Gastrocnemius medialis (tissue), 4 donors: ENCODE results near the gene COQ8B. TPM values are rescaled to one million over a fixed set of nuclear protein-coding genes. Genes with fewer than 3 reads are reported as not detected.
A peak's percentile ranks its signal among the peaks of the same experiment; 100 is the strongest.

Experiments used
- ATAC-seq, 2 donors: fragments of 150-250 bp; one replicate each; pipeline ENCODE4 v1.9.1; 2016
- DNase-seq, 2 donors: peaks; one replicate each; pipeline ENCODE4 v3.0.0-alpha.2; 2019
- H3K27ac ChIP-seq, 4 donors: fragments of 200-600 bp; sonication (generic); 1 replicate in 1 of 4; 2 replicates in 3 of 4; pipeline ENCODE4 v1.5.1; 2016 to 2018; ENCODE audit warnings: mild to moderate bottlenecking in 2 of 4, moderate library complexity in 1 of 4
- H3K27me3 ChIP-seq, 3 donors: fragments of 200-600 bp; sonication (generic) in 2 of 3; 1 replicate in 1 of 3; 2 replicates in 2 of 3; pipeline versions ENCODE4 v1.5.1 to v1.6.0; 2016 to 2019; ENCODE audit warnings: mild to moderate bottlenecking in 1 of 3, moderate library complexity in 1 of 3
- H3K36me3 ChIP-seq, 2 donors: fragments of 200-600 bp; sonication (generic) in 1 of 2; one replicate each; pipeline ENCODE4 v1.5.1; 2017 to 2018
- H3K4me1 ChIP-seq, 2 donors: fragments of 200-600 bp; sonication (generic) in 1 of 2; one replicate each; pipeline ENCODE4 v1.5.1; 2016 to 2017; ENCODE audit warnings: mild to moderate bottlenecking in 2 of 2
- H3K4me3 ChIP-seq, 4 donors: fragments of 200-600 bp; sonication (generic) in 3 of 4; 1 replicate in 1 of 4; 2 replicates in 3 of 4; pipeline ENCODE4 v1.5.1; 2016 to 2019; ENCODE audit warnings: mild to moderate bottlenecking in 2 of 4
- H3K9me3 ChIP-seq, 3 donors: fragments of 200-600 bp; sonication (generic) in 2 of 3; 1 replicate in 1 of 3; 2 replicates in 2 of 3; pipeline ENCODE4 v1.5.1; 2016 to 2019
- CTCF ChIP-seq, 5 experiments: fragments of 450-650 bp in 3 of 5; fragments of 200-600 bp in 2 of 5; sonication (generic) in 2 of 5; IDR thresholded peaks in 4 of 5; conservative IDR thresholded peaks in 1 of 5; 1 replicate in 4 of 5; 2 replicates in 1 of 5; pipeline ENCODE4 v1.5.1; 2016 to 2019; ENCODE audit warnings: antibody characterized with exemption in 5 of 5, mild to moderate bottlenecking in 3 of 5, moderate library complexity in 3 of 5
- POLR2A ChIP-seq, 2 donors: fragments of 450-650 bp; IDR thresholded peaks; one replicate each; pipeline ENCODE4 v1.6.1; 2017; ENCODE audit warnings: antibody characterized with exemption in 2 of 2, mild to moderate bottlenecking in 2 of 2, moderate library complexity in 2 of 2
- in situ Hi-C, 4 donors: fragments of 200-750 bp; cut with MboI; loops; one replicate each; pipeline versions ENCODE4 v1.15.0 to v1.8.0; 2017; ENCODE audit warnings: low sequenced_read_pairs in 4 of 4
- intact Hi-C: fragments of 100-400 bp; cut with DNase I; formaldehyde crosslinking; loops from one replicate; pipeline ENCODE4 v1.15.1; 2023; ENCODE audit warnings: low total_unique reads
- total RNA-seq, 4 donors: library from RNA; depleted of rRNA; stranded (reverse); fragments of >200 nt; gene quantifications; one replicate each; pipeline versions ENCODE4 v1.1.0 to v1.2.3, GENCODE V29; 2016

COQ8B gene
- total RNA-seq, 4 donors from 2014 or later = 14.9 to 30.7 (median 20.2) TPM

- intact Hi-C loops = no loop called here
- no peak overlapping the region for H3K4me3 ChIP-seq
- H3K36me3 ChIP-seq = peaks cover 0 to 57% of the 10 kb centered on the region in 2 donors
- no peaks in the 10 kb centered on the region for H3K9me3 ChIP-seq
- TF ChIP-seq POLR2A (IDR thresholded peaks at IDR 0.05) (no peak), CTCF (IDR thresholded peaks at IDR 0.05 in 4 of 5, conservative IDR thresholded peaks at IDR 0.05 in 1 of 5) (no peak)
- in situ Hi-C loops = no loop called here
- DNase-seq (no peak), ATAC-seq (no peak)
- H3K27me3 ChIP-seq = no peaks in the 10 kb centered on the region
- peaks cover 21 to 24% of the 10 kb centered on the region in 2 donors for H3K4me1 ChIP-seq
- peak overlapping the region in 1 of 4 donors; percentile 31 for H3K27ac ChIP-seq
Observed at GRCh38 chr19:40724855-40725254, 8.2 kb upstream of the COQ8B start.

GRCh38 chr19:40724315-40724714 is 7.6 kb upstream of the COQ8B start:
- no peak for TF ChIP-seq POLR2A (IDR thresholded peaks at IDR 0.05)
- no peak for TF ChIP-seq CTCF (IDR thresholded peaks at IDR 0.05 in 4 of 5, conservative IDR thresholded peaks at IDR 0.05 in 1 of 5)
- Histone ChIP-seq H3K4me1 (peaks cover 26 to 30% of the 10 kb centered on the region in 2 donors), H3K36me3 (peaks cover 0 to 51% of the 10 kb centered on the region in 2 donors), H3K27me3 (no peaks in the 10 kb centered on the region), H3K27ac (peak overlapping the region in 2 of 4 donors; percentile 19 to 43), H3K9me3 (no peaks in the 10 kb centered on the region), H3K4me3 (no peak overlapping the region)
- DNase-seq = no peak
- intact Hi-C loops = no loop called here
- in situ Hi-C loops = no loop called here
- no peak for ATAC-seq

- intact Hi-C loops = no loop called here
- TF ChIP-seq CTCF (IDR thresholded peaks at IDR 0.05 in 4 of 5, conservative IDR thresholded peaks at IDR 0.05 in 1 of 5) (no peak), POLR2A (IDR thresholded peaks at IDR 0.05) (no peak)
- H3K27ac ChIP-seq = peak overlapping the region in 2 of 4 donors; percentile 19 to 43
- no peak for ATAC-seq
- in situ Hi-C loops = no loop called here
- no peak overlapping the region for H3K4me3 ChIP-seq
- peaks cover 30% of the 10 kb centered on the region in 2 donors for H3K4me1 ChIP-seq
- no peak for DNase-seq
- H3K9me3 ChIP-seq = no peaks in the 10 kb centered on the region
- H3K27me3 ChIP-seq = no peaks in the 10 kb centered on the region
- H3K36me3 ChIP-seq = peaks cover 0 to 46% of the 10 kb centered on the region in 2 donors
Observed at GRCh38 chr19:40723661-40724254, 7.1 kb upstream of the COQ8B start.

GRCh38 chr19:40721936-40722661 is 5.4 kb upstream of the COQ8B start:
- Histone ChIP-seq H3K4me3 (peak overlapping the region; percentile 14 to 64 (median 32)), H3K27me3 (no peaks in the 10 kb centered on the region), H3K36me3 (peaks cover 0 to 29% of the 10 kb centered on the region in 2 donors), H3K9me3 (no peaks in the 10 kb centered on the region), H3K4me1 (peaks cover 30 to 33% of the 10 kb centered on the region in 2 donors), H3K27ac (peak overlapping the region; percentile 89 to 98 (median 92))
- no peak for TF ChIP-seq POLR2A (IDR thresholded peaks at IDR 0.05)
- TF ChIP-seq CTCF (IDR thresholded peaks at IDR 0.05 in 4 of 5, conservative IDR thresholded peaks at IDR 0.05 in 1 of 5) = no peak
- intact Hi-C loops = no loop called here
- DNase-seq = peak in 1 of 2 donors; percentile 46
- ATAC-seq = no peak
- in situ Hi-C loops = no loop called here
